KOPT-K1 (cell line): ENCODE results near the gene LRP8.
"Not testable (repeated sequence)": the region's sequence is repeated elsewhere in the genome, so short reads cannot be mapped to it uniquely, and the experiment has no call there.

Experiments
- H3K27ac ChIP-seq: fragments of 200-600 bp; sonication (generic); 2 replicates; pipeline ENCODE4 v1.5.1; 2016; ENCODE audit warnings: antibody characterized with exemption, mild to moderate bottlenecking, low read depth, low read length; ENCODE audit not compliant: poor library complexity, severe bottlenecking
- H3K36me3 ChIP-seq: fragments of 200-600 bp; sonication (generic); 2 replicates; pipeline ENCODE4 v1.5.1; 2017; ENCODE audit warnings: antibody characterized with exemption, mild to moderate bottlenecking, low read length, moderate library complexity; ENCODE audit not compliant: insufficient read depth
- H3K9me3 ChIP-seq: fragments of 200-600 bp; sonication (generic); 2 replicates; pipeline ENCODE4 v1.5.1; 2017; ENCODE audit warnings: antibody characterized with exemption, low read length, mild to moderate bottlenecking; ENCODE audit not compliant: insufficient read depth, poor library complexity, severe bottlenecking

The LRP8 gene

GRCh38 chr1:53206735-53207379, 121.0 kb downstream of the LRP8 start:
- peaks cover 27% of the 10 kb centered on the region for H3K9me3 ChIP-seq
- peaks cover 98% of the 10 kb centered on the region for H3K36me3 ChIP-seq
- H3K27ac ChIP-seq: no peak overlapping the region

GRCh38 chr1:53206083-53206685, 121.7 kb downstream of the LRP8 start:
- H3K36me3 ChIP-seq: peaks cover 96% of the 10 kb centered on the region
- peaks cover 27% of the 10 kb centered on the region for H3K9me3 ChIP-seq
- H3K27ac ChIP-seq: not testable (repeated sequence)

- H3K27ac ChIP-seq: not testable (repeated sequence)
- Histone ChIP-seq H3K36me3 (peaks cover 96% of the 10 kb centered on the region), H3K9me3 (peaks cover 27% of the 10 kb centered on the region)
Observed at GRCh38 chr1:53205496-53205895, 122.4 kb downstream of the LRP8 start.

GRCh38 chr1:53203466-53203865, 124.4 kb downstream of the LRP8 start:
- Histone ChIP-seq H3K36me3 (peaks cover 77% of the 10 kb centered on the region), H3K9me3 (peaks cover 27% of the 10 kb centered on the region), H3K27ac (no peak overlapping the region)

GRCh38 chr1:53198241-53198651, 129.6 kb downstream of the LRP8 start:
- Histone ChIP-seq H3K36me3 (peaks cover 32% of the 10 kb centered on the region), H3K9me3 (no peaks in the 10 kb centered on the region), H3K27ac (no peak overlapping the region)

- H3K27ac ChIP-seq: peak overlapping the region; percentile 97
- H3K9me3 ChIP-seq: no peaks in the 10 kb centered on the region
- peaks cover 25% of the 10 kb centered on the region for H3K36me3 ChIP-seq
Observed at GRCh38 chr1:53197291-53198200, 130.3 kb downstream of the LRP8 start.

GRCh38 chr1:53196485-53197290, 131.2 kb downstream of the LRP8 start, which contains the start of gene CPT2:
Gene CPT2 (plus strand): TSS chr1:53196824. CDS start chr1:53196944, 120 bp downstream.
- peak within 1 kb of the TSS; percentile 97 for H3K27ac ChIP-seq

GRCh38 chr1:53196017-53196484, 131.8 kb downstream of the LRP8 start:
- peak overlapping the region; percentile 97 for H3K27ac ChIP-seq
- H3K9me3 ChIP-seq: no peaks in the 10 kb centered on the region

More at GRCh38 chr1:53196485-53197290, 131.2 kb downstream of the LRP8 start, which contains the start of gene CPT2:
- peaks cover 18% of the 10 kb centered on the region; the same call in 1 of the 2 replicates for H3K36me3 ChIP-seq
- no peaks in the 10 kb centered on the region for H3K9me3 ChIP-seq

GRCh38 chr1:53195246-53196016, 132.4 kb downstream of the LRP8 start:
- Histone ChIP-seq H3K9me3 (no peaks in the 10 kb centered on the region), H3K27ac (no peak overlapping the region), H3K36me3 (0 out of 2 replicates have a peak, but pooled peaks cover 6% of the 10 kb centered on the region)

More at GRCh38 chr1:53196017-53196484, 131.8 kb downstream of the LRP8 start:
- H3K36me3 ChIP-seq: peaks cover 11% of the 10 kb centered on the region; the same call in 1 of the 2 replicates
